ENCODE results near the gene MCHR1. TPM values are rescaled to one million over a fixed set of nuclear protein-coding genes. Genes with fewer than 3 reads are reported as not detected.

The MCHR1 gene
- total RNA-seq: 1 to 10 TPM; 1.0 to 2.4 (median 1.7) TPM

GRCh38 chr22:40679249-40679963, at the start of gene MCHR1:
Gene MCHR1, plus strand, starts transcription at chr22:40679484. Its CDS starts 169 bp downstream, at chr22:40679653.
- peak within 1 kb of the TSS; percentile 21 to 42 for H3K27ac ChIP-seq

GRCh38 chr22:40631925-40632324, 47.4 kb upstream of the MCHR1 start:
- TF ChIP-seq POLR2A (IDR thresholded peaks at IDR 0.05): no peak
- no peak for TF ChIP-seq CTCF (IDR thresholded peaks at IDR 0.05)
- no peaks in the 10 kb centered on the region for H3K27me3 ChIP-seq
- H3K9me3 ChIP-seq: no peaks in the 10 kb centered on the region
- no peak overlapping the region for H3K27ac ChIP-seq
- no peak overlapping the region for H3K4me3 ChIP-seq
- H3K4me1 ChIP-seq: peaks cover 0 to 10% of the 10 kb centered on the region in 2 donors
- intact Hi-C loops (cut with DNase I; ENCODE audit: low total_unique reads): no loop called here
- no peak for DNase-seq
- H3K36me3 ChIP-seq: no peaks in the 10 kb centered on the region

More at GRCh38 chr22:40679249-40679963, at the start of gene MCHR1:
- H3K27me3 ChIP-seq: no peaks in the 10 kb centered on the region
- no peaks in the 10 kb centered on the region for H3K36me3 ChIP-seq
- H3K4me1 ChIP-seq: no peaks in the 10 kb centered on the region
- no peaks in the 10 kb centered on the region for H3K9me3 ChIP-seq
- TF ChIP-seq POLR2A (IDR thresholded peaks at IDR 0.05): no peak
- TF ChIP-seq CTCF (IDR thresholded peaks at IDR 0.05): no peak
- H3K4me3 ChIP-seq: peak within 1 kb of the TSS; percentile 27 to 44
- intact Hi-C loops (cut with DNase I; ENCODE audit: low total_unique reads): no loop called here
- DNase-seq: no peak

GRCh38 chr22:40633036-40633435, 46.2 kb upstream of the MCHR1 start:
- H3K4me1 ChIP-seq: peaks cover 0 to 7% of the 10 kb centered on the region in 2 donors
- no peaks in the 10 kb centered on the region for H3K36me3 ChIP-seq
- H3K27ac ChIP-seq: no peak overlapping the region
- TF ChIP-seq CTCF (IDR thresholded peaks at IDR 0.05): no peak
- no peak for TF ChIP-seq POLR2A (IDR thresholded peaks at IDR 0.05)
- intact Hi-C loops (cut with DNase I; ENCODE audit: low total_unique reads): no loop called here
- H3K9me3 ChIP-seq: no peaks in the 10 kb centered on the region
- no peak for DNase-seq
- no peak overlapping the region for H3K4me3 ChIP-seq
- no peaks in the 10 kb centered on the region for H3K27me3 ChIP-seq

GRCh38 chr22:40634119-40634903, 45.0 kb upstream of the MCHR1 start:
- H3K36me3 ChIP-seq: no peaks in the 10 kb centered on the region
- peak overlapping the region; percentile 53 to 99 for H3K4me3 ChIP-seq
- H3K27ac ChIP-seq: peak overlapping the region; percentile 81 to 96
- intact Hi-C loops (cut with DNase I; ENCODE audit: low total_unique reads): no loop called here
- no peaks in the 10 kb centered on the region for H3K9me3 ChIP-seq
- peaks cover 0 to 4% of the 10 kb centered on the region in 2 donors for H3K4me1 ChIP-seq
- H3K27me3 ChIP-seq: no peaks in the 10 kb centered on the region
- DNase-seq: no peak
- no peak for TF ChIP-seq CTCF (IDR thresholded peaks at IDR 0.05)
- TF ChIP-seq POLR2A (IDR thresholded peaks at IDR 0.05): no peak
